ENCODE measurements around the gene SBNO2.
A peak's percentile ranks its signal among the peaks of the same experiment; 100 is the strongest.

SBNO2 gene

GRCh38 chr19:1072371-1073015 is 101.6 kb downstream of the SBNO2 start:
- DNase-seq (ENCODE audit: low spot score): no peak

DNA sequence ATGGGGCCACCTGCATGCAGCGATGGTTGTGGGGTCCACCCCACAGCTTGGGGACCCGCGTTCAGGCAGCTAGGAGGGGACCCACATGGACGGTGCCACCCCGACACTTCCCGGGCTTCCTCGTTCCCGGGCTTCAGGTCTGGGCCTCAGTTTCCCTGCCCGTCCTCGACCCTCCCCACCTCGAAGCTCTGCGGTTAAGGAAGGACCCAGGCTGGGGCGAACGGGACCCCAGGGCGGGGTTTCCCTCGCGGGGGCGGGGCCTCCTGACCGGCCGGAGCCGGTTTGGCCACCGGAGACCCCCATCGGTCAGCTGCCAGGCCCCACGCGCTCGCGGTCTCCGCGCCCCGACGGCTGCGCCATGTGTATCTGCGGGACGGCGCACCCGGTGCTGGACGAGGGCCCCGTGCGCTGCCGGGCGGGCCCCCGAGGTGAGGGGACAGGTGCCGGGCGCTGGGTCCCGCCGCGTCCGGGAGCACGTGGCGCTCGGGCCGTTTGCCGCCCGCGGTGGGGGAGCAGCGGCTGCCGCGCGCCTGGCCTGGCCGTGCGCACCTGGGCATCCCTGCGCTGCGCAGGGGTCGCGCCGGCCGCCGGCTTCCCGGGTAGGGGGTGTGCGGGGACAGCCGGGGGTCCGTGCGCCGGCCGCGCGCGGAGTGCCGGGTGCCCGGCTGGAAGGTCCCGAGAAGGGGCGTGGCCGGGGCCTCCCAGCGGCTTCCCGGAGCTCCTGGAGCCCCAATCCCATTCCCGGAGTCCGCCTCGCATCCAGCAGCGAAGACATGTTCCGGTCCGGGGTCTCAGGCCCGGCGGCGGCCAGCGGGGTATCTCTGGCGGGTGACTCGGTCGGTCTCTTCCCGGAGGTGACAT is 102.9 kb downstream of the SBNO2 start:
- peak; percentile 81 for DNase-seq (ENCODE audit: low spot score)

DNA sequence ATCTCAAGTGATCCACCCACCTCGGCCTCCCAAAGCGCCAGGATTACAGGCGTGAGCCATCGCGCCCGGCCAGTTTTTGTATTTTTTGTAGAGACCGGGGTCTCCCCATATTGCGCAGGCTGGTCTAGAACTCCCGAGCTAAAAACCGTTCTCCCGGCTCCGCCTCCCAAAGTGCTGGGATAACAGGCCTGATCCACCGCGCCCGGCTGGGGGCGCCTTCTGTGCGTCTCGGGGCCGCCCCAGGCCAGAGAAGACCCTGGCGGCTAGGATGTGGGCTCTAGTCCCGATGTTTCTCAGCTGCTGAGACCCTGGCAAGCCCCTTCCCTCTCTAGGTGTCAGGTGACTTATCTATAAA is 103.5 kb downstream of the SBNO2 start:
- DNase-seq (ENCODE audit: low spot score): peak; percentile 50

GRCh38 chr19:1069009-1069779 is 104.9 kb downstream of the SBNO2 start:
- DNase-seq (ENCODE audit: low spot score): no peak

DNA sequence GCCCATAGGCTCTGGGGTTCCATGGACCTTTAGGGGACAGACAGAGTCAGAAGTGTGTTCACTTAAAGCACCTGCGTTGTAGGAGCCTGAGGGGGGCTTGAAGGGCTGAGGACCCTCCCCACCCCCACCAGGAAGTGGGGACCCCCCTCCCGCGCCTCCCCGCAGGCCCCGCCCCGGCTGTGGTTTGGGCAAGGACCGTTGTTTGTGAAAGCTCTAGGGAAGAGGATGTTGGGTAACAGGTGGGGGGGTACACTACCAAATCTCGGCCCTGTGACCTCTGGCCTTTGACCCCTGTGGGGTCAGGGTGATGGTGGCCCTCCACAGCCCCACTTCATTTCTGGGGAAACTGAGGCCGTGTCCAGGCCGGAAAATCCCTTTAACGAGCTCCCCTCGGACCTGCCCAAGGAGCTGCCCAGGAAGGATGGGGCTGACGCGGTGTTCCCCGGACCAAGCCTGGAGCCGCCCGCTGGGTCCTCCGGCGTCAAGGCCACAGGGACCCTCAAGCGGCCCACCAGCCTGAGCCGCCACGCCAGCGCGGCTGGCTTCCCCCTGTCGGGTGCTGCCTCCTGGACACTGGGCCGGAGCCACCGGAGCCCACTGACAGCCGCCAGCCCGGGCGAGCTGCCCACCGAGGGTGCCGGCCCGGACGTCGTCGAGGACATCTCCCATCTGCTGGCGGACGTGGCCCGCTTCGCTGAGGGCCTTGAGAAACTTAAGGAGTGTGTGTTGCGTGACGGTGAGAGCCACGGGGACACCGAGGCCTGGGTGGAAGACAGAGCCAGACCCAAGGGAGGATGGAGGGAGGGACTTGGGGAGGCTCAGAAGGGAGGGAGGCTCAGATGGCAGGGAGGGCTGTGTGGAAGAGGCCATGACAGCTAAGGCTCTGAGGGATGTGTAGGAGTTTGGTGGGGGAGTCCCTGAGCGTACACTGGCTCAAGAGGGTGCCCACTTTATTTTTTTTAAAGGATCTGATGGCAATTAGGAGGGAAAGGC is 105.8 kb downstream of the SBNO2 start:
- no peak for DNase-seq (ENCODE audit: low spot score)

- DNase-seq (ENCODE audit: low spot score): no peak
Measured at GRCh38 chr19:1067341-1067957, 106.6 kb downstream of the SBNO2 start.

DNA sequence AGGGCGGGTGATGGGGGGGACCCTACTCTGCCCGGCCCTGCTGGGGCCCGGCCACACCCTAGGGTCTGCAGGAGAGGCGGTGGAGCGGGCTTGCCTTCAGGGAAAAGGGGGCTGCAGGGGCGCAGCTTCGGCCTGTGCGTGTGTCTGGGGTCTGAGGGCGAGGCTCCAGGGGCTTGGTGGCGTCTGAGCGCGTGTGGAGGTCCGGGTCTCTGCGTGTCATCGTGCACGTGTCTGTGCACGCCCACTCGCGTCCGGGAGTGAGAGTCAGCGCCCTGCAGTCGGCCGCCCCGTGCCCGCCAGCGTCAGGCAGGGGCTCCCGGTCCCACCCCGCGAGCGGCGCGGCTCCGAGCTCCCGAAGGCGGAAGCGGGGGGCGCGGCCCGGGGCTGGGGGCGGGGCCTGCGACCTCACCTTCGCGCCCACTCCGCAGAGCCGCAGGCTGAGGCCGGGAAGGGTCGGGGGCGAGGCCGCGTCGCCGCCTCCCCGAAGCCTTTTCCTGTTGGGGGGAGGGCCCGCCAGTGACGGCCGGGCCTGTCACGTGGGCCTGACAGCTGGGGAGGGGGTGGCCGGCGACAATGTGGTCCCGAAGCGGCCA is 107.2 kb downstream of the SBNO2 start, which contains the start of gene ARHGAP45:
Gene ARHGAP45 (plus strand): TSS at position 420 of the 593 bp plus-strand sequence. CDS start 239 bp downstream, outside the sequence.
- DNase-seq (ENCODE audit: low spot score): peak; percentile 65

DNA sequence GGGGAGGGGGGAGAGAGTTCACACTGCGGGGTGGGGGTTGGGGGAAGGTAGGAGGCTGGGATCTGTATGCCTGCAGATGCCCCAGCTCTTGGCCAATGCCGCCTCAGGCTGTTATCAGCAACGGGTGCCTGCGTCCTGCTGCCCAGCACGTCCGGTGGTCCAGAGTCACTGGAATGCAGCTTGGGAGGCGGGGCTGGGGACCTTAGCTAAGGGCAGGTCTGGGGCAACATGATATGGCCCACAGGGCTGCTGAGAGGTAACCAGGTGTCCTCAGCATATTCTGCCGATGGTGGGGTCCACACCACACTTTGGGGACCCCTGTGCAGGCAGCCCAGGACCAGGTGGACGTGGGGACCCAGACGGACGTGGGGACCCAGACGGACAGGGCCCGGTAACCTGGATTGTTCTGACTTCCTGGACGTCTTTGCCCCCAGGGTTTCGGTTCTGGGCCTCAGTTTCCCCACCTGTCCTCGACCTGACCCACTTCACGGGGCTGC is 107.8 kb downstream of the SBNO2 start:
- no peak for DNase-seq (ENCODE audit: low spot score)

DNA sequence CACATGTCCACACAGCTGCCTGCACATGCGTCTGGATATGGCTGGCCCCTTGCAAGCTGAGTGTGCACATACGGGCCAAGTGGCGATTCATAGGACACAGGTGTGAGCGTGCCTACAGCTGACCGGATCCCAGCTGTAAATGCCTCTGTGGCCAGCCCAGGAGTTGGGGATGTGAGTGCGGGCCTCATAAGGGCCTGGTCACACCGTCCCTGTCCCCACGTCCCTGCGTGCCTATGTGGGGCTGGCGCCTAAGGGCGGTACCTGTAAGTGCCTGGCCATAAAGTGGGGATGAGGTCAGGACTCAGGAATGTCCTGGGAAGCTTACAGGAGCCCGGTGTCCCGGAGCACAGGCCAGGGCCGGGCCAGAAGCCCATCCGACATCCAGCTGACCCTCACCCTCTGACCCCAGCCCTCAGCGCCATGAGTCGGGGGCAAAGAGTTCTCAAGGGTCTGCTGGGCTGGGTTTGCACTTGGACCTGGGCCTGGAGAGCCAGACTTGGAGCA is 108.4 kb downstream of the SBNO2 start:
- no peak for DNase-seq (ENCODE audit: low spot score)

DNA sequence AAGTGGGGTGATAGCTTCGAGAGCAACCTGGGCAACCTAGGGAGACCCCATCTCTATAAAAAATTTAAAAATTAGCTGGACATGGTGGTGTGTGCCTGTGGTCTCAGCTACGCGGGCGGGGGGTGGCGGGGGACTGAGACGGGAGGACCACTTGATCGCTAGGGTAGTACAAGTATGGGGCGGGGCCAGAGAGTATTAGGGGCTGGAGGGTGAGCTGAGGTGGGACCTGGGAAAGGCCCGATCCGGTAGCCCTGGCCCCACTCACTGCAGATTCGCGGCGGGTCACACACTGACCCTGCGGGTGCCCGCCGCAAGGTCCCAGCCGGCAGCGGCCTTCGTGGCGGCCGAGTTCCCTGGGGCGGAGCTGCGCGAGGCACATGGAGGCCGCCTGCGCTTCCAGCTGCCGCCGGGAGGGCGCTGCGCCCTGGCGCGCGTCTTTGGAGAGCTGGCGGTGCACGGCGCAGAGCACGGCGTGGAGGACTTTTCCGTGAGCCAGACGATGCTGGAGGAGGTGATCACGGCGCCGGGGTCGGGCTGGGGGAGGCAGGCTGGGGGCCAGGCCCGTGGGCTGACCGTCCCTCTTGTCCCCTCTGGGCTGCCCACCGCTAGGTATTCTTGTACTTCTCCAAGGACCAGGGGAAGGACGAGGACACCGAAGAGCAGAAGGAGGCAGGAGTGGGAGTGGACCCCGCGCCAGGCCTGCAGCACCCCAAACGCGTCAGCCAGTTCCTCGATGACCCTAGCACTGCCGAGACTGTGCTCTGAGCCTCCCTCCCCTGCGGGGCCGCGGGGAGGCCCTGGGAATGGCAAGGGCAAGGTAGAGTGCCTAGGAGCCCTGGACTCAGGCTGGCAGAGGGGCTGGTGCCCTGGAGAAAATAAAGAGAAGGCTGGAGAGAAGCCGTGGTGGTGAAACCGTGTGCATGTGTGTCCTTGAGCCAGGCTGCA is 109.1 kb downstream of the SBNO2 start:
- DNase-seq (ENCODE audit: low spot score): peak; percentile 83

DNA sequence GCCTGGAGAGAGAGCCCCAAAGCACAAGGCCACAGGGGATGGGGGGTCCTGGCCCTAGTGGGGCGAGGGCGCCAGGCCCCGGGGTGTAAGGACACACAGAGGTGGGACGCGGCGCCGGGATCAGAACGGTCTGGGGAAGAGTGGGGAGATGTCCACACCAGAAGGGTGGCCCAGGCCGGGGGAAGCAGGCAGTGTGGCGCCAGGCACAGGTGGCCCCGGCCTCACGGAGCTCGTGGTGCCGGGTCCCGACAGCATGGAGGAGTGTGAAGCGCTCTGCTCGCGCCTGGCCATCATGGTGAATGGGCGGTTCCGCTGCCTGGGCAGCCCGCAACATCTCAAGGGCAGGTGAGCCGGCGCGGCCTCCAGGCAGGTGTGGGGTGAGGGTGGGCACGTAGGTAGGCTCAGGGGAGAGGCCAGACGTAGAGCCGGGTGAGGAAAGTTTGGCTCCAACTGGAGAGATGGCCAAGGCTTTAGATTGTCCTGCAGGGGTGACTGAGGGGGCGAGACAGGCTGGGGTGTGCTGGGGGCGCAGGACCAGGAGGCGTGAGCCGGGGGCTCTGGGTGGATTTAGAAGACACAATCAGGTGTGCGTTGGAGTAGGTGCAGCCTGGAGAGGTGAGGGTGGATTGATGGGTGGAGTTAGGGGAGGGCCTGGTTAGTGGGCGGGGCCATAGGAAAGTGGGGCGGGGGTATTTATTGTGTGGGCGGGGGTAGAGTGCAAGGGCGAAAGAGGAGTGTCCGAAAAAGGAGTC is 110.0 kb downstream of the SBNO2 start:
- peak; percentile 77 for DNase-seq (ENCODE audit: low spot score)

- no peak for DNase-seq (ENCODE audit: low spot score)
Measured at GRCh38 chr19:1063030-1063908, 110.8 kb downstream of the SBNO2 start.

- peak; percentile 65 for DNase-seq (ENCODE audit: low spot score)
Measured at GRCh38 chr19:1062387-1063029, 111.6 kb downstream of the SBNO2 start.

DNA sequence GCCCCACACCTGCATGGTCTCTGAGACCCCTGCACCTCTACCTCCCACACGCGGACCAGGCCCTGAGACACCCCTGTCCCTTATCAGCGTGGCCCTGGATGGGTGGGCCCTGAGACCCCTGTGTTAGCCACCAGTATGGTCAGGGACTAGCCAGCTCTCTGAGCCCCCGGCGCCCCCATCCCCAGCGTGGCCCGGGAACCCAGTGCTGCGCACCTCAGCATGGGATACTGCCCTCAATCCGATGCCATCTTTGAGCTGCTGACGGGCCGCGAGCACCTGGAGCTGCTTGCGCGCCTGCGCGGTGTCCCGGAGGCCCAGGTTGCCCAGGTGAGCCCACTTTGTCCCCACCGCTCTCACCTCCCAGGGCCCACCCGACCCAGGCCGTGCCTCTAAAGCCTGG is 112.1 kb downstream of the SBNO2 start:
- DNase-seq (ENCODE audit: low spot score): no peak

DNA sequence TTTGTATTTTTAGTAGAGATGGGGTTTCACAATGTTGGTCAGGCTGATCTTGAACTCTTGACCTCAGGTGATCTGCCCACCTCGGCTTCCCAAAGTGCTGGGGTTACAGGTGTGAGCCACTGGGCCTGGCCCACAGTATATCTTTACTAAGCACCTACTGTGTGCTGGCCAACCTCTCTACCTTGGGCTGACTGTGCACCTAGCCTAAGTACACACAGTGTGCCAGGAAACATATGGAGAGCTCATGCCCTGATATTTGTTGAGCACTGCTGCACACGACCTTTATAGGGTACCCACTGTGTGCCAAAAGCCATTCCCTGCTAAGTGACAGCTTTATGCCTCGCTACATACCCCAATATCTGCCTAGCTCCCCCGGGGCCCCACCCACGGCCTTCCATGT is 113.4 kb downstream of the SBNO2 start:
- DNase-seq (ENCODE audit: low spot score): no peak

DNA sequence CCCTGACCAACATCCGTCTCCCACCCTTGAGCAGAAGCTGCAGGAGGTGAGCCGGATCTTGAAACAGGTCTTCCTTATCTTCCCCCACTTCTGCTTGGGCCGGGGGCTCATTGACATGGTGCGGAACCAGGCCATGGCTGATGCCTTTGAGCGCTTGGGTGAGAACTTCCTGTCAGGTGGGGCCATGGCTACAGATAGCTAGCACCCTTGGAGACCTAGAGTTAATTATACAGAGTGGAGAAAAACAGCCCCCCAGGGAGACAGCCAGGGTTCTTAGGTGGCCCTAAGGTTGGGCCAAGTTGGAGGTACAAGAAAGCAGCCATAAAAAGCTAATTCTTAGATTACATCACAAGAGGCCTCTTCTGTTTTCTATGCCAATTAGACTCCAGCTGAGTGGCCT is 116.0 kb downstream of the SBNO2 start:
- no peak for DNase-seq (ENCODE audit: low spot score)

All from iPS-NIHi11 (cell line).